KOPT-K1 (cell line): ENCODE data around the gene DBNDD2.

ENCODE experiments used
- H3K27ac ChIP-seq: fragments of 200-600 bp; sonication (generic); 2 replicates; pipeline ENCODE4 v1.5.1; 2016; ENCODE audit warnings: antibody characterized with exemption, mild to moderate bottlenecking, low read depth, low read length; ENCODE audit not compliant: poor library complexity, severe bottlenecking
- H3K36me3 ChIP-seq: fragments of 200-600 bp; sonication (generic); 2 replicates; pipeline ENCODE4 v1.5.1; 2017; ENCODE audit warnings: antibody characterized with exemption, mild to moderate bottlenecking, low read length, moderate library complexity; ENCODE audit not compliant: insufficient read depth
- H3K9me3 ChIP-seq: fragments of 200-600 bp; sonication (generic); 2 replicates; pipeline ENCODE4 v1.5.1; 2017; ENCODE audit warnings: antibody characterized with exemption, low read length, mild to moderate bottlenecking; ENCODE audit not compliant: insufficient read depth, poor library complexity, severe bottlenecking

The DBNDD2 gene

DNA sequence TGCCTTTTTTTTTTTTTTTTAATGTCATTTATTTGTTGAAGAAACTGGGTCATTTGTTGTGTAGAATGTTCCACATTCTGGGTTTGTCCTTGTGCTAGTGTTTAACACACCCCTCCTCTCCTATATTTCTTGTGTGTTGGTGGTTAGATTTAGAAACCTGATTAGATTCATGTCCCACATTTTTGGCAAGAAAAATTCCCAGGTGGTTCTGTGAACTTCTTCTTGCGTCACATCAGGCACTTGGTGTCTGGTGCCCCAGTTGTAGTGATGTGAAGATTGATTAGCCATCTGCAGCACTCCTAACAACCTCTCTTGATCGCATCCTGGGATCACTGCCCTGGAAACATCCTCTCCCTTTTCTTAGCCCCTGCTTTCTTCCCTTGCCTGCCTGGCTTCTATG is 15.6 kb downstream of the DBNDD2 start:
- Histone ChIP-seq H3K9me3 (no peaks in the 10 kb centered on the region), H3K36me3 (peaks cover 93% of the 10 kb centered on the region), H3K27ac (no peak overlapping the region)

GRCh38 chr20:45425561-45425960 is 17.5 kb downstream of the DBNDD2 start:
- Histone ChIP-seq H3K9me3 (no peaks in the 10 kb centered on the region), H3K27ac (no peak overlapping the region), H3K36me3 (peaks cover 74% of the 10 kb centered on the region)

DNA sequence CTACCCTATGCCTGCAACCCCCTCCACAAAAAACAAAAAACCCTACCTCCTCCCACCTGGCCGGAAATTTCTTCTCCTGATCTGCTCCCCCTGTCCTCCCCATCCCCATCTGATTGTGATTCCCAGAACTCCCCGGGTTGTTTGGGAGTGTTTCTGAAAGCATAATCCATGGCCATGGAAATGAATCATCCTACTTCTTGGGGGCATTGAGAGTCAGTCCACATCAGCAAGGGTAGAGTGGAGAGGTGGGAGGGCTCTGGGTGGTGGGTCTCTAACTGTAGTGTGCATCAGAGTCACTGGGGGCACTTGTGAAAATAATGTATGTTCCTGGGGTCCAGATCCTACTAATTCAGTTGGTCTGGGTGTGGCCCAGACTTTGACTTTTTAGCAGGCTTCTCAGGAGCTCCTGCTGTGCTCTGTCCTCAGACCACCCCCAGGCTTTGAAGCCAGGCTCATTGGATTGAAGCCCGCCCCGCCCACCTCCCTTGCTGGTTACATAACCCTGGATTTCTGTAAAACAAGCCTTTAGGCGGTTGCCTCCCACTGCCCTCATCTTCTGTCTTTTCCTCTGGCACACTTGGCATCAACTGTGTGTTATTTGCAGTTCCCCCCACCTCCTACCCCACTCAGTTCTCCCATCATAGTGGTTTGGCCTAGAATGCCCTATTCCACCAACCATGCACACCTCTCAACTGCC is 18.4 kb downstream of the DBNDD2 start:
- no peak overlapping the region for H3K27ac ChIP-seq

DNA sequence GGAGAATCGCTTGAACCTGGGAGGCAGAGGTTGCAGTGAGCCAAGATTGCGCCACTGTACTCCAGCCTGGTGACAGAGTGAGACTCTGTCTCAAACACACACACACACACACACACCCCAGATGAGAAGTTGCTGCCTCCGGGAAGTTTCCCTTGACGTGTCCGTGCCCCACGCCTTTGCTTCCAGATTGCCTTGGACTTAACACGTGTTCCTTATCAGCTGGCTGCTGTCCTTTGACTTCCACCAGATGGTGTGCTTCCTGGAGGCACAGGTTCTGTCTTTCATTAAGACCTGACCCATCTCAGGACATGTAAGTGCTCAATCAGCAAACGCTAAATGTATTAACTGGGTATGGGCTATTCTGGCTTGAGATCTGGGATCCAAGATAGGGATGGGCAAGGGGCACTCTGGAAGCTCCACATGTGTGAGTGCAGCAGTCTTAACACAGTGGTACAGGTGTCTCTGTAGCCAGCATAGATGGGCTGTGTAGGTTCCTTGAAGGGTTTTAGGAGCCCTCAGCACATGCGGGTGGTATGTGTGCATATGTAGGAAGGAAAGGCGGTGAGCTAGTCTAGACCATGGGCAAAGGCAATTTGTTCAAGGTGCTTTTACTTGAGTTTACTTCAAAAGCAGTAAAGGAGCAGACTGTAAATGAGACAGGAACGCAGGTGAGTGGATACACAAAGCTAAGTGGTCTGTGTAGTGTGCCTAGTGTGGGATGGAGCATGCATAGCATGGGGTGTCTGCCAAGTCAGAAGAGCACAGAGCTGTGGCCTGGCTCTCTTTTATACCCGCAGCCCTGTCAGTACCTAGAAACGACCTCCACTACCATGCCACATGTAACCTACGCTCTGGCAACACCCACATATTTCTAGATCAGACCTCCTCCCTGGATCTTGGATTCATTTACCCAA is 19.4 kb downstream of the DBNDD2 start:
- H3K36me3 ChIP-seq: peaks cover 55% of the 10 kb centered on the region
- no peaks in the 10 kb centered on the region for H3K9me3 ChIP-seq
- H3K27ac ChIP-seq: no peak overlapping the region

More for the DNA sequence above, 18.4 kb downstream of the DBNDD2 start:
- Histone ChIP-seq H3K36me3 (peaks cover 65% of the 10 kb centered on the region), H3K9me3 (no peaks in the 10 kb centered on the region)

GRCh38 chr20:45429618-45430017 is 21.5 kb downstream of the DBNDD2 start:
- peaks cover 35% of the 10 kb centered on the region for H3K36me3 ChIP-seq

DNA sequence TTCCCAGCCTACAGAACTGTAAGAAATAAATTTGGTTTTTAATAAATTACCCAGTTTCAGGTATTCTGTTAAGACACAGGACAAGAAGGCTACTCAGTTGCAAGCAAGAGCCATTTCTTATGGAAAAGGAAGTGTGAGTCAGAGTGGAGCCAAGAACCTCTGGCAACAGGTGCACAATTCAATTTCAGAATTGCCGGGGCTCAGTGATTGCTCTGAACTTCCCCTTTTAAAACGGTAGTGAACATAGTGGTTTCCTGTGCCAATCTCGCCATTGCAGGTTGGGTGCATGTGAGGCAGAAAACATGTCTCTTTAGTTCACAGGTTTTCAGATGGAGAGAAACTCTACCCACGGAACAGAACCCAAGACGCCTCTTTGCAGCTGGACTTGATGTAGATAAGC is 24.2 kb downstream of the DBNDD2 start:
- Histone ChIP-seq H3K27ac (peak overlapping the region; percentile 49), H3K9me3 (no peaks in the 10 kb centered on the region), H3K36me3 (peaks cover 10% of the 10 kb centered on the region; the same call in 1 of the 2 replicates)

More at GRCh38 chr20:45429618-45430017, 21.5 kb downstream of the DBNDD2 start:
- H3K9me3 ChIP-seq: no peaks in the 10 kb centered on the region
- H3K27ac ChIP-seq: no peak overlapping the region

- H3K27ac ChIP-seq: no peak overlapping the region
- no peaks in the 10 kb centered on the region for H3K36me3 ChIP-seq
- H3K9me3 ChIP-seq: no peaks in the 10 kb centered on the region
Measured at GRCh38 chr20:45433316-45433715, 25.2 kb downstream of the DBNDD2 start.

GRCh38 chr20:45433976-45434375 is 25.9 kb downstream of the DBNDD2 start:
- Histone ChIP-seq H3K27ac (no peak overlapping the region), H3K36me3 (no peaks in the 10 kb centered on the region), H3K9me3 (no peaks in the 10 kb centered on the region)

DNA sequence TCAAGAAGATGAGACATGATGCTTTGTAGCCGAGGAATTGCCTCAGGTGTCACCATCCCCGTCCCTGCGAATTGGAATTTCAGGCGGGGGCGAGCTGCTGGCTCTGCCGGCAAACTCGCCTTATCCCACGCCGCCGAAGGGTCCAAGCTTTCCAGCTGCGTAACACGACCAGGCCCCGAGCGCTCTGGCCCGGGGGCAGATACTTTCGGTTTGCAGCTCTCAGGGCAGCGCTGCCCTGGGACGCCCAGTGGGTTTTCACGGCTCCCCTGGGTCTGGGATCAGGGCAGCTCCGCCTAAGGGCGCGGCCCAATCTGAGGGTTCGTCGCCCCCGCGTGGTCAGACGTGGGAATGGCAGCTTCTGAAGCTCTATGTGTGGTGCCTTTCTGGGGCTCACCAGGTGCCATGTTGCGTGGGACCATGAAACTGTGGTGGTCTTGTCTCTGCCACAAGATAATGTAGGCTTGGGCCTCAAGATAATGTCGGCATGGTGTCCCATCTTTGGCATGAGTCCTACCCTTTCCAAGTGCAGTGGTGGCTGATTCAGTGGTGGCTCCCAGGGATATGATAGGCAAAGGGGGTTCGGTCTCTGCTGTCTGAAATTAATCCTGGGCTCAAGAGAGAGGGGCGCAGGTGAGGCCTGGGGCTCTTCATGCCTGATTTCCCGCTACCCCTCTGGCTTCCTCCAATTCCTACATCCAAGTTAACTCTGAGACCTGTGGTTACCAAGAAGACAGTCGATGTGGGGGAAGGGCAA is 28.8 kb downstream of the DBNDD2 start:
- H3K36me3 ChIP-seq: no peaks in the 10 kb centered on the region
- no peaks in the 10 kb centered on the region for H3K9me3 ChIP-seq
- H3K27ac ChIP-seq: peak overlapping the region; percentile 24

- H3K27ac ChIP-seq: no peak overlapping the region
- H3K9me3 ChIP-seq: no peaks in the 10 kb centered on the region
- no peaks in the 10 kb centered on the region for H3K36me3 ChIP-seq
Measured at GRCh38 chr20:45440424-45440823, 32.3 kb downstream of the DBNDD2 start.

DNA sequence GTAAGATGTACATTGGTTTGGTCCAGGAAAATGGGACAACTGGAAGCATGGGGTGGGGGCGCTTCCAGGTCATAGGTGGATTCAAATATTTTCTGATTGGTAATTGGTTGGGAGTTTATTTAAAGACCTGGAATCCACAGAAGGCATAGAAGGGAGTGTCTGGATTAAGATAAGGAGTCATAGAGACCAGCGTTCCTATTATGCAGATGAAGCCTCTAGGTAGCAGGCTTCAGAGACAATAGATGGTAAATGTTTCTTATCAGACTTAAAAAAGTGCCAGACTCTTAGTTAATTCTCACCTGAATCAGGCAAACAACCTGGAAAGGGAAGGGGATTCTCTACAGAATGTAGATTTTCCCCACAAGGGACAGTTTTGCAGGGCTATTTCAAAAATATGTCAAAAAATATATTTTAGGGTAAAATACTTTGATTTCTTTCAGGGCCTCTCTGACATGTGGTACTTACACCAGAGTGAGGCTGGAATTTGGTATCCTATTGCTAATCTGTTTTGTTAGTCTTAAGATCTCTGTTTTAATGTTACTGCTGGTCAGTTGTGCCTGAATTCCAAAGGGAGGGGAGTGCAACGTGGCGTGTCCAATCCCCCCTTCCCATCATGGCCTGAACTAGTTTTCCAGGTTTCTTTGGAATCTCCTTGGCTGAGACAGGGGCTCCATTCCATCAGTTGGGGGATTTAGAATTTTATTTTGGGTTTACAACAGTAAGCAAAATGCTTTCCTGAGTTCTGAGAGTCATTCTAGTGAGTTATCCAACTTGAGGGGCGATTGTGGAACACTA is 33.0 kb downstream of the DBNDD2 start:
- no peak overlapping the region for H3K27ac ChIP-seq
- H3K9me3 ChIP-seq: no peaks in the 10 kb centered on the region

GRCh38 chr20:45441746-45442145 is 33.7 kb downstream of the DBNDD2 start:
- Histone ChIP-seq H3K27ac (no peak overlapping the region), H3K36me3 (no peaks in the 10 kb centered on the region), H3K9me3 (no peaks in the 10 kb centered on the region)

More for the DNA sequence above, 33.0 kb downstream of the DBNDD2 start:
- no peaks in the 10 kb centered on the region for H3K36me3 ChIP-seq

DNA sequence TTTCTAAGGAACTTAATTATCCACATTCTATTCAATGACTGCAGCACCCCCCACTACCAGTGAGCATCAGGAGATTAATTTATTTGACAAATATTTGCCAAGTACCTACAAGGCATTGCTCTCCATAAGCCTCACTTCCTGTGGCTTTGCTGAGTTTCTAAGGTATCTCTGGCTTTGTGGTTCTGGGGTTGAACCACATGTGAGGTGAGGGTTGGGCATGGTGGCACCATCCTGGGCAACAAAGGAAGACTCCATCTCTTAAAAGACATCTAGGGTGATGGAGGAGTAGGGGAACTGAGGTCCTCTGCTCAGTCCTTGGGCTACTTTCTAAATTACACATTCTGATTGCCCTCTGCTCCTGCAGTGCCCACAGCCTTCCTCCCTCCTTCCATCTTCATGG is 36.0 kb downstream of the DBNDD2 start:
- Histone ChIP-seq H3K36me3 (no peaks in the 10 kb centered on the region), H3K27ac (no peak overlapping the region), H3K9me3 (no peaks in the 10 kb centered on the region)

DNA sequence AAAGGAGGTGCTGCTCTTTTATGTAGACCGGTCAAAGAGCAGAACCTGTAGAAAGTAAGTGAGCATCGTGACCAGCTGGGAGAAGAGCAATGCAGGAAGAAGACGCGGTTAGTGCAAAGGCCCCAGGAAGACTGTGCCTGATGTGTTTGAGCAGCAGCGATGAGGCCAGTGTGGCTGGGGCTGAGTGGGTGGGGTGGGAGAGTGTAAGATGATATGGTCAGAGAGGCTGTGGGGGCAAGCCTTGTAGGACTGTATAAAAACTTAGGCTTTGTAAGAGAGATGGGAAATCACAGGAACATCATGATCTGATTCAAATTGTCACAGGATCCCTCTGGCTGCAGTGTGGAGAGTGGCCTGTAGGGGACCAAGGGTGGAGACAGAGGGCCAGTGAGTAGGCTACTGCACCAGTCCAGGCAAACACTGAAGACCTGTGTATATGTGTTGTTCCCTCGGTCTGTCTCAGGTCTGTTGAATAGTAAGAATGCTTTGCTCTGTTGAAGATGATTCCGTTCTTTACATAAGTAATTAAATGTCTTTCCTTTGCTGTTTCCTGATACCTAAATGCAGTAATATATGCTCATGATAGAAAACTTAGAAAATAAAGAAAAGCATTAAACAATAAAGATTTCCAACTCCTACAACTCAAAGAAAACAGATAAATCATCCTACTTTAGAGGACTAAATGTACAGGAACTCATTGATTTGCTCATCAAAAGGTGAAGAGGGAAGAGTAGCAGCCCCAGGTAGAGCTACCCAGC is 37.9 kb downstream of the DBNDD2 start:
- Histone ChIP-seq H3K27ac (no peak overlapping the region), H3K9me3 (no peaks in the 10 kb centered on the region), H3K36me3 (no peaks in the 10 kb centered on the region)
